ENCODE results near the gene WDR7. TPM values are rescaled to one million over a fixed set of nuclear protein-coding genes. Genes with fewer than 3 reads are reported as not detected.

WDR7 gene
- total and polyA plus RNA-seq, 4 donors: 6.5 to 46.6 (median 20.5) TPM

DNA sequence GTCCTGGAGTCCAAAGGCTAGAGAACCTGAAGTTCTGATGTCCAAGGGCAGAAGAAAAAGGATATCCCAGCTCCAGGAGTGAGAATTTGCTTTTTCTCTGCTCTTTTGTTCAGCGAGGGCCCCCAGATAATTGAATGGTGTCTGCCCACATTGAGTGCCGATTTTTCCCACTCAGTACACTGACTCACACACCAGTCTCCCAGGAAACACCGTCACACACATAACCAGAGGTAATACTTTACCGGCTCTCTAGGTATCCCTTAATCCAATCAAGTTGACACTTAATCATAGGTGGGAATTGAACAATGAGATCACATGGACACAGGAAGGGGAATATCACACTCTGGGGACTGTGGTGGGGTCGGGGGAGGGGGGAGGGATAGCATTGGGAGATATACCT, 161.5 kb downstream of the WDR7 start:
- 92 to 97% methylated on average over 4 to 5 of the region's 5 CpGs for WGBS, 2 donors
- no peak overlapping the region for H3K4me3 ChIP-seq (ENCODE audit: low read length in 2 of 2)
- no peak overlapping the region for H3K27ac ChIP-seq (ENCODE audit: low read depth in 1 of 2, low read length in 2 of 2)
- intact Hi-C loops (cut with DNase I): no loop called here
- no peaks in the 10 kb centered on the region for H3K36me3 ChIP-seq (ENCODE audit: control insufficient read depth in 1 of 2, insufficient read depth in 2 of 2, low read length in 1 of 2)
- ATAC-seq (ENCODE audit: low FRiP score): no peak
- no peaks in the 10 kb centered on the region for H3K4me1 ChIP-seq (ENCODE audit: control insufficient read depth in 1 of 2, insufficient read depth in 2 of 2, low read length in 2 of 2)
- DNase-seq: no peak
- no peaks in the 10 kb centered on the region for H3K27me3 ChIP-seq (ENCODE audit: control insufficient read depth in 1 of 2, insufficient read depth in 2 of 2, low read length in 1 of 2)
- H3K9me3 ChIP-seq (ENCODE audit: control insufficient read depth, low read length): no peaks in the 10 kb centered on the region

DNA sequence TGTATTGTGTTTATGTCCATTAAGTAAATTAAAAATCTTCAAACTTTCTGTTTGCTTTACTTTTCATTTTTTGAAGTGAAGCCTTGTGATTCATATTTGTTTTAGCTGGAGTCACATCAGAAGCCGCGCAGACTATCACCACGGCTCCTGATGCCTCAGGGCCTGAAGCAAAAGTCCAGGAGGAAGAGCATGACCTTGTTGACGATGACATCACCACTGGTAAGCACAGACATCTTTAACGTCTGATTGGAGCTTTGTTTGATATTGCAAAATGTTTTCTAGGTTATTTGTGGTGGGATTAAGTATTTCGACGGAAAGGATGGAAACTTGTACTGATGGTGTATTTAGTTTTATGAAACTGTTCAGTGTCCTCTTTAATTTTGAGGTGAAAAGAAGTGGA, 164.8 kb downstream of the WDR7 start:
- 87 to 91% methylated on average over 7 of the region's 7 CpGs for WGBS, 2 donors
- Histone ChIP-seq H3K4me1 (ENCODE audit: control insufficient read depth in 1 of 2, insufficient read depth in 2 of 2, low read length in 2 of 2) (no peaks in the 10 kb centered on the region), H3K9me3 (ENCODE audit: control insufficient read depth, low read length) (no peaks in the 10 kb centered on the region), H3K27ac (ENCODE audit: low read depth in 1 of 2, low read length in 2 of 2) (no peak overlapping the region), H3K27me3 (ENCODE audit: control insufficient read depth in 1 of 2, insufficient read depth in 2 of 2, low read length in 1 of 2) (no peaks in the 10 kb centered on the region), H3K4me3 (ENCODE audit: low read length in 2 of 2) (no peak overlapping the region), H3K36me3 (ENCODE audit: control insufficient read depth in 1 of 2, insufficient read depth in 2 of 2, low read length in 1 of 2) (no peaks in the 10 kb centered on the region)
- ATAC-seq (ENCODE audit: low FRiP score) (no peak), DNase-seq (no peak)
- intact Hi-C loops (cut with DNase I): no loop called here

DNA sequence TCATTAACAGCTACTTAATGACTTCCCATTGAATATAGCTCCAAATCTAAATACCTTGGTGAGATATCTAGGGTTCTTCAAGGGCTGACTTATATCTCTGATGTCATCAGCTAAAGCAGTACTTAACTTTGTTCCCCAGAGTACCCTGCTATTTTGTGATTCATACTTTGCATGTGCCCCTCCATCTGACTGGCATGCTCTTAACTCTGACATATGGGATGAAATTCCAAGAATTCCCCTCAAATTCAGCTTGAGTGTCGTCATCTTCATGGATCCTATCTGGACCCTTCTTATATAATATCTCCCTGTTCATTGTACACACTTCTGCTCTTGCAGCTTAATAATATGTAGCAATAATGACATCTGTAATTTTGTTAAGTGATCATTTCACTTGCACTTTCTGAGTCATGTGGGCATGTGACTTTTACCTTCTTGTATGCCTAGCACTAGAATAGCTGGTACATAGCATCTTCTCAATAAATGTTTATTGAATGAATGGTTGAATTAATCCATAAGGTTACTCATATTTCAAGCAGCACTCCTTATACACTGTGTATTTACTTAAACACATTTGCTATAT, 172.9 kb downstream of the WDR7 start:
- intact Hi-C loops (cut with DNase I): no loop called here
- 81 to 85% methylated on average over 1 of the region's 1 CpG for WGBS, 2 donors
- Histone ChIP-seq H3K27me3 (ENCODE audit: control insufficient read depth in 1 of 2, insufficient read depth in 2 of 2, low read length in 1 of 2) (no peaks in the 10 kb centered on the region), H3K4me3 (ENCODE audit: low read length in 2 of 2) (no peak overlapping the region), H3K27ac (ENCODE audit: low read depth in 1 of 2, low read length in 2 of 2) (no peak overlapping the region), H3K4me1 (ENCODE audit: control insufficient read depth in 1 of 2, insufficient read depth in 2 of 2, low read length in 2 of 2) (no peaks in the 10 kb centered on the region), H3K36me3 (ENCODE audit: control insufficient read depth in 1 of 2, insufficient read depth in 2 of 2, low read length in 1 of 2) (no peaks in the 10 kb centered on the region), H3K9me3 (ENCODE audit: control insufficient read depth, low read length) (no peaks in the 10 kb centered on the region)
- ATAC-seq (ENCODE audit: low FRiP score) (no peak), DNase-seq (no peak)

DNA sequence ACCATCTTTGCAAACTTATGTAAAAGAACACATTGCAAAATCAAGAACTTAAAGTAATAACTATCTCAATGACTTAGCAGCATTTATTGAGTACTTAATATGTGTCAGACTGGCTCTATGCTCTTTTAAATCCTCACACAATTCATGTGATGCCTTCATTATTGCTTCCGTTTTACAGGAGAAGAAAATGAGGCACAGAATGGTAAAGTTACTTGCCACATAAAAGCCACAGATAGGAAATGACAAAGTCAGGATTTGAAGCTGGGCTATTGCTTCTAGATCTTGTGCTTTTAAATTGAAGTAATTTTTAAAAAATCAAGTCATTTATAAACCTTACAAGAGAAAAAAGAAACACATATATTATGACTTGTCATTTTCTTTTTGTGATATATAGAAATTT, 174.2 kb downstream of the WDR7 start:
- intact Hi-C loops (cut with DNase I): no loop called here
- no peak for ATAC-seq (ENCODE audit: low FRiP score)
- Histone ChIP-seq H3K36me3 (ENCODE audit: control insufficient read depth in 1 of 2, insufficient read depth in 2 of 2, low read length in 1 of 2) (no peaks in the 10 kb centered on the region), H3K9me3 (ENCODE audit: control insufficient read depth, low read length) (no peaks in the 10 kb centered on the region), H3K27ac (ENCODE audit: low read depth in 1 of 2, low read length in 2 of 2) (no peak overlapping the region), H3K4me1 (ENCODE audit: control insufficient read depth in 1 of 2, insufficient read depth in 2 of 2, low read length in 2 of 2) (no peaks in the 10 kb centered on the region), H3K4me3 (ENCODE audit: low read length in 2 of 2) (no peak overlapping the region), H3K27me3 (ENCODE audit: control insufficient read depth in 1 of 2, insufficient read depth in 2 of 2, low read length in 1 of 2) (no peaks in the 10 kb centered on the region)
- 92 to 100% methylated on average over 1 of the region's 1 CpG for WGBS, 2 donors
- DNase-seq: no peak

DNA sequence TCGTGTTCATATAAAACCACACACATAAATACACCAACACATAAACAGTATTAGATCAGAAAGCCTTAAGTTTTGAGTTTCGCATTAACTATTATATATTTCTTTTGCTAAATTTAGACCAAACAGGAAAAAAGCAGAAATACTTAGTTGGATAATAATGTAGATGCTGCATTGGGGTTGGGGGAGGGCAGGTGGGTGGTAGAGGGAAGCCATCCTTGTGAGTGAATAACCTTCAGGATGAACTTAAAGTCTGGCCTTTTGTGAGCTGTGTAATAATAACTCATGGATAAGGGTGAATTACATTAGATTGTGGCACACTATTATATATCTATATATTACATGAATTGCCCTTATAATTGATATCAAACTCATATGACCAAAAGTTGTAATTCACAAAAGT, 174.7 kb downstream of the WDR7 start:
- peaks cover 0 to under 1% of the 10 kb centered on the region in 2 donors for H3K36me3 ChIP-seq (ENCODE audit: control insufficient read depth in 1 of 2, insufficient read depth in 2 of 2, low read length in 1 of 2)
- intact Hi-C loops (cut with DNase I): no loop called here
- no peak overlapping the region for H3K4me3 ChIP-seq (ENCODE audit: low read length in 2 of 2)
- no peaks in the 10 kb centered on the region for H3K9me3 ChIP-seq (ENCODE audit: control insufficient read depth, low read length)
- no peaks in the 10 kb centered on the region for H3K4me1 ChIP-seq (ENCODE audit: control insufficient read depth in 1 of 2, insufficient read depth in 2 of 2, low read length in 2 of 2)
- WGBS, 2 donors: 81 to 88% methylated on average over 2 of the region's 2 CpGs
- ATAC-seq (ENCODE audit: low FRiP score) (no peak), DNase-seq (no peak)
- no peak overlapping the region for H3K27ac ChIP-seq (ENCODE audit: low read depth in 1 of 2, low read length in 2 of 2)
- no peaks in the 10 kb centered on the region for H3K27me3 ChIP-seq (ENCODE audit: control insufficient read depth in 1 of 2, insufficient read depth in 2 of 2, low read length in 1 of 2)

DNA sequence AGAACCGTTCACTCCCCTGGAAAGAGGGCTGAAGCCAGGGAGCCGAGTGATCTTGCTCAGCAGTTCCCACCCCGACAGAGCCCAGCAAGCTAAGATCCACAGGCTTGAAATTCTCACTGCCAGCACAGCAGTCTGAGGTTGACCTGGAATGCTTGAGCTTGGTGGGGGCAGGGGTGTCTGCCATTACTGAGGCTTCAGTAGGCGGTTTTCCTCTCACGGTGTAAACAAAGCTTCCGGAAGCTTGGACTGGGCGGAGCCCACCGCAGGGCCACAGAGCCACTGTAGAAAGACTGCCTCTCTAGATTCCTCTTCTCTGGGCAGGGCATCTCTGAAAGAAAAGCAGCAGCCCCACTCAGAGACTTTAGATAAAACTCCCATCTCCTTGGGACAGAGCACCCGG, 180.8 kb downstream of the WDR7 start:
- Histone ChIP-seq H3K9me3 (ENCODE audit: control insufficient read depth, low read length) (no peaks in the 10 kb centered on the region), H3K27ac (ENCODE audit: low read depth in 1 of 2, low read length in 2 of 2) (no peak overlapping the region), H3K27me3 (ENCODE audit: control insufficient read depth in 1 of 2, insufficient read depth in 2 of 2, low read length in 1 of 2) (no peaks in the 10 kb centered on the region), H3K4me3 (ENCODE audit: low read length in 2 of 2) (no peak overlapping the region), H3K4me1 (ENCODE audit: control insufficient read depth in 1 of 2, insufficient read depth in 2 of 2, low read length in 2 of 2) (no peaks in the 10 kb centered on the region), H3K36me3 (ENCODE audit: control insufficient read depth in 1 of 2, insufficient read depth in 2 of 2, low read length in 1 of 2) (peaks cover 0 to 4% of the 10 kb centered on the region in 2 donors)
- WGBS, 2 donors: 84 to 89% methylated on average over 9 of the region's 9 CpGs
- DNase-seq (no peak), ATAC-seq (ENCODE audit: low FRiP score) (no peak)
- intact Hi-C loops (cut with DNase I): no loop called here

DNA sequence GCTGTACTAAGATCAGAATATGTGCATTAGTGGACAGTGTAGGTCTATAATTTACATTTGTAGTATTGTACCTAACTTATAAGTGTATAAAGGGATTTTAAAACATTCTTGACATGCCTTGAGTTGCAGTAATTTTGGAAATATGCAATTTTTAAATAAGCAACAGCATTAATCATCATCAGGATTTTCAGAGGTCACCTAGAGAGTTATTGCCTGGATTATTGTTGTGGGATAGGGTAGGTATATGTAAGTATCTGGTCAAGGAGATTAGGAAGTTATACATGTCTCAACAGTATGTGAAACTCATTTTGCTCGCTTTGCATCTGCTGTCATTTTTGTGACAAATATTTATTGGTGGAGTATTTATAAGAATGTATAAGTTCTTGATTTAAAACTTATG, 184.2 kb downstream of the WDR7 start:
- no peak overlapping the region for H3K27ac ChIP-seq (ENCODE audit: low read depth in 1 of 2, low read length in 2 of 2)
- no peaks in the 10 kb centered on the region for H3K27me3 ChIP-seq (ENCODE audit: control insufficient read depth in 1 of 2, insufficient read depth in 2 of 2, low read length in 1 of 2)
- no peaks in the 10 kb centered on the region for H3K4me1 ChIP-seq (ENCODE audit: control insufficient read depth in 1 of 2, insufficient read depth in 2 of 2, low read length in 2 of 2)
- H3K4me3 ChIP-seq (ENCODE audit: low read length in 2 of 2): no peak overlapping the region
- 51 to 87% methylated on average over 1 of the region's 1 CpG for WGBS, 2 donors
- intact Hi-C loops (cut with DNase I): no loop called here
- DNase-seq: no peak
- no peaks in the 10 kb centered on the region for H3K9me3 ChIP-seq (ENCODE audit: control insufficient read depth, low read length)
- H3K36me3 ChIP-seq (ENCODE audit: control insufficient read depth in 1 of 2, insufficient read depth in 2 of 2, low read length in 1 of 2): peaks cover 0 to 4% of the 10 kb centered on the region in 2 donors
- no peak for ATAC-seq (ENCODE audit: low FRiP score)

DNA sequence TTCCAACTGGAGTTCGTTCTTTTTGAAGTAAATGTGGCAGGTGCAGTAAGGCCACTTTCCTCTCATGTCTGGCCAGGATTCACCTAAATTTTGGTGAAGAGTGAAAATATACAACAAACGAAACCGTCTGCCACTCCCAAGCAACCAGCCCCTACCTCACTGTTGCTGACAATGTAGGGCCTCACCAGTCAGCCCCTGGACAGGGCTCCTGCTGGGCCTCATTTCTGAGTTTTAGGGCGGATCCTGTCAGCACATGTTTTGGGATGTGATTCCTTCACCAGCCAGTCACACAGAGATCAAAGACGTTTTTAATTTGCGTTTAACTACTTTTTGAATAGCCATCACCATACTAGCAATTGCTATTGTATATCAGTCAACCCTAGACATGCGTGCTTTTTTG, 185.0 kb downstream of the WDR7 start:
- H3K27ac ChIP-seq (ENCODE audit: low read depth in 1 of 2, low read length in 2 of 2): no peak overlapping the region
- ATAC-seq (ENCODE audit: low FRiP score) (no peak), DNase-seq (no peak)
- no peaks in the 10 kb centered on the region for H3K9me3 ChIP-seq (ENCODE audit: control insufficient read depth, low read length)
- H3K27me3 ChIP-seq (ENCODE audit: control insufficient read depth in 1 of 2, insufficient read depth in 2 of 2, low read length in 1 of 2): no peaks in the 10 kb centered on the region
- H3K4me3 ChIP-seq (ENCODE audit: low read length in 2 of 2): no peak overlapping the region
- peaks cover 0 to under 1% of the 10 kb centered on the region in 2 donors for H3K36me3 ChIP-seq (ENCODE audit: control insufficient read depth in 1 of 2, insufficient read depth in 2 of 2, low read length in 1 of 2)
- WGBS, 2 donors: 78 to 79% methylated on average over 7 of the region's 7 CpGs
- no peaks in the 10 kb centered on the region for H3K4me1 ChIP-seq (ENCODE audit: control insufficient read depth in 1 of 2, insufficient read depth in 2 of 2, low read length in 2 of 2)
- intact Hi-C loops (cut with DNase I): no loop called here

DNA sequence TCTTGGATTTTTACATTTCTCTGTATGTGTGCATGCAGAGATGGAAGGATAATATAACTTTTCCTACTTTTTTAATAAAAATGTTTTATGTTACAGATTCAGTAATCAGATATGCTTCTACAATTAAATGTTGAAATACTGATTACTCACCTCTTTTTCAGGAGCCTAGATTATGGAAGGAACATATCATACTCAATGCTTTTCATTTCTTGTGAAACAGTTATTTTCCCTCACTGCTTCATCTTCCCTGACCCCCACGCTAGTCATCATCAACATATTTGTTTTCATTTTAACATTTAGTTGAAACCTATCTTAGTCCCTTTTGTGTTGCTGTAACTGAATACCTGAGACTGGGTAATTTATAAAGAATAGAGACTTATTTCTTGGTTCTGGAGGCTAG, 190.7 kb downstream of the WDR7 start:
- ATAC-seq (ENCODE audit: low FRiP score): no peak
- Histone ChIP-seq H3K9me3 (ENCODE audit: control insufficient read depth, low read length) (no peaks in the 10 kb centered on the region), H3K27me3 (ENCODE audit: control insufficient read depth in 1 of 2, insufficient read depth in 2 of 2, low read length in 1 of 2) (no peaks in the 10 kb centered on the region), H3K4me3 (ENCODE audit: low read length in 2 of 2) (no peak overlapping the region), H3K36me3 (ENCODE audit: control insufficient read depth in 1 of 2, insufficient read depth in 2 of 2, low read length in 1 of 2) (peaks cover 0 to under 1% of the 10 kb centered on the region in 2 donors), H3K27ac (ENCODE audit: low read depth in 1 of 2, low read length in 2 of 2) (no peak overlapping the region), H3K4me1 (ENCODE audit: control insufficient read depth in 1 of 2, insufficient read depth in 2 of 2, low read length in 2 of 2) (no peaks in the 10 kb centered on the region)
- no peak for DNase-seq
- intact Hi-C loops (cut with DNase I): no loop called here
- 95 to 97% methylated on average over 1 of the region's 1 CpG for WGBS, 2 donors

Measured in aorta (tissue), 5 donors.